ENCODE data around the gene KRT84.
"Not testable (repeated sequence)": the region's sequence is repeated elsewhere in the genome, so short reads cannot be mapped to it uniquely, and the experiment has no call there.

The KRT84 gene

GRCh38 chr12:52410589-52411248 lies 25.3 kb upstream of the KRT84 start:
- DNase-seq (ENCODE audit: low read depth, low spot score), result not testable (repeated sequence)

GRCh38 chr12:52407918-52408317 lies 22.5 kb upstream of the KRT84 start:
- DNase-seq (ENCODE audit: low read depth, low spot score), result no peak

- no peak for DNase-seq (ENCODE audit: low read depth, low spot score)
Measured at GRCh38 chr12:52405922-52406385, 20.5 kb upstream of the KRT84 start, which contains the start of gene KRT82. TSS of gene KRT82 (minus strand) at chr12:52406335. CDS start at chr12:52406277, 58 bp downstream.

GRCh38 chr12:52404951-52405350 lies 19.5 kb upstream of the KRT84 start:
- no peak for DNase-seq (ENCODE audit: low read depth, low spot score)

GRCh38 chr12:52403561-52403960 lies 18.1 kb upstream of the KRT84 start:
- no peak for DNase-seq (ENCODE audit: low read depth, low spot score)

GRCh38 chr12:52402873-52403540 lies 17.6 kb upstream of the KRT84 start:
- DNase-seq (ENCODE audit: low read depth, low spot score), result no peak

- DNase-seq (ENCODE audit: low read depth, low spot score), result no peak
Measured at GRCh38 chr12:52402377-52402776, 16.9 kb upstream of the KRT84 start.

- DNase-seq (ENCODE audit: low read depth, low spot score), result no peak
Measured at GRCh38 chr12:52401926-52402325, 16.5 kb upstream of the KRT84 start.

- DNase-seq (ENCODE audit: low read depth, low spot score), result no peak
Measured at GRCh38 chr12:52401526-52401925, 16.1 kb upstream of the KRT84 start.

GRCh38 chr12:52400906-52401305 lies 15.5 kb upstream of the KRT84 start:
- DNase-seq (ENCODE audit: low read depth, low spot score), result no peak

GRCh38 chr12:52399756-52400155 lies 14.3 kb upstream of the KRT84 start:
- no peak for DNase-seq (ENCODE audit: low read depth, low spot score)

GRCh38 chr12:52398176-52398575 lies 12.7 kb upstream of the KRT84 start:
- DNase-seq (ENCODE audit: low read depth, low spot score), result no peak

- no peak for DNase-seq (ENCODE audit: low read depth, low spot score)
Measured at GRCh38 chr12:52396656-52397055, 11.2 kb upstream of the KRT84 start.

GRCh38 chr12:52395761-52396434 lies 10.4 kb upstream of the KRT84 start:
- DNase-seq (ENCODE audit: low read depth, low spot score), result peak; percentile 77

GRCh38 chr12:52394836-52395405 lies 9.5 kb upstream of the KRT84 start:
- no peak for DNase-seq (ENCODE audit: low read depth, low spot score)

GRCh38 chr12:52392465-52393007 lies 7.1 kb upstream of the KRT84 start:
- no peak for DNase-seq (ENCODE audit: low read depth, low spot score)

- no peak for DNase-seq (ENCODE audit: low read depth, low spot score)
Measured at GRCh38 chr12:52391618-52392002, 6.2 kb upstream of the KRT84 start.

- DNase-seq (ENCODE audit: low read depth, low spot score), result no peak
Measured at GRCh38 chr12:52390739-52391617, 5.5 kb upstream of the KRT84 start.

GRCh38 chr12:52389313-52390207 lies 4.1 kb upstream of the KRT84 start:
- no peak for DNase-seq (ENCODE audit: low read depth, low spot score)

- DNase-seq (ENCODE audit: low read depth, low spot score), result no peak
Measured at GRCh38 chr12:52387859-52388258, 2.4 kb upstream of the KRT84 start.
